Endothelial cell of hepatic sinusoid (primary cell): Measurements from ENCODE around the gene ADARB2.
"Not testable (repeated sequence)": the region's sequence is repeated elsewhere in the genome, so short reads cannot be mapped to it uniquely, and the experiment has no call there.

Experiments
- in situ Hi-C: cut with HindIII; loops from 2 replicates; pipeline ENCODE4 v1.10.0; 2017; ENCODE audit warnings: low sequenced_read_pairs

Gene ADARB2

DNA sequence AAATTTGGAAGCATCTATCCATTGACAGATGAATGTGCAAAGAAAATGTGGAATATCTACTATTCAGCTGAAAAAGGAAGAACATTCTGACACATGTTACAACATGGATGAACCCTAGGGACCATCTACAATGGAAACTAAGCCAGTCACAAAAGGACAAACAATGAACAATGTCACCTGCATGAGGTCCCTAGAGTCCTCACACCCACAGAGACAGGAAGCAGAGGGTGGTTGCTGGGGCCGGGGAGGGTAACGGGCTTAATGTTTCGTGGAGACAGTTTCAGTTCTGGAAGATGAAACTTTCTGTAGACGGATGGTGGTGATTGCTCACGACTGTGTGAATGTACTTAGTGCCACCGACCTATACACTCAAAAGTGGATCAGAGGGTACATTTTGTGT lies 282.9 kb downstream of the ADARB2 start:
- in situ Hi-C loops: no loop called here

DNA sequence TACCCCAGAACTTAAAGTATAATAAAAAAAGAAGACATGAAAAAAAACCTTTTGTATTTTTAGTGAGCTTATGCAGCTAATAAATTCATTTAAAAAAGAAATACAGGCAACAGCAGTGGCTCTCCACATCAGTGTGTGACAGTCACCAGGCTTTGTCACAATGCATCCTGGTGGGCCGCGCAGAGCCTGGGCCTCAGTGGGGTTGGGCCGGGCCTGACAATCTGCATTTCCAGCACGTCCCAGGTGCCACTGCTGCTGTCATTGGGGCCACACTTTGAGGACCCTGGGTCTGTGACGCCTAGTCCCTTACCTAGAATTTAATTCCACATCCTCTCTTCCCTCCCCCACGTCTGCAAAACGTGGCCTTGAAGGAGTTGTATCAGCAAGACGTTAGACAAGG lies 284.5 kb downstream of the ADARB2 start:
- in situ Hi-C loops: no loop called here

DNA sequence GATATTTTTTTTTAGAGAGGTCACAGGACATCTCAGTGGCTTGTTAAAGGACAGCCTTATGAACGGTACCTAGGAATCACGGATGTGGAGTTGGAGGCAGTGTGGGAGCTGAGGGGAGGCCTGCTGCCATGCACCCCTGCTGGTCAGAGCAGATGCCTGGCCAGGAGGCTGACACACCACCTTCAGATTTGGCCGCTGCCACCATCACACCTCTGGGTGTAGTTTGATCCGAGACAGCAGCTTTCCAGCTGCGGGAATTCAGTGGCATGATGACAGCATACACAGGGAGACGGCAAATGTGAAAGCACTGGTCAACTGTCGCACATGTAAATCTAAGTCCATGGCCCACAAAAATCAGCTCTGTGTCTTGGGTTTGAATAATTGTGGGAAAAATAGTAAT lies 285.4 kb downstream of the ADARB2 start:
- in situ Hi-C loops: no loop called here

DNA sequence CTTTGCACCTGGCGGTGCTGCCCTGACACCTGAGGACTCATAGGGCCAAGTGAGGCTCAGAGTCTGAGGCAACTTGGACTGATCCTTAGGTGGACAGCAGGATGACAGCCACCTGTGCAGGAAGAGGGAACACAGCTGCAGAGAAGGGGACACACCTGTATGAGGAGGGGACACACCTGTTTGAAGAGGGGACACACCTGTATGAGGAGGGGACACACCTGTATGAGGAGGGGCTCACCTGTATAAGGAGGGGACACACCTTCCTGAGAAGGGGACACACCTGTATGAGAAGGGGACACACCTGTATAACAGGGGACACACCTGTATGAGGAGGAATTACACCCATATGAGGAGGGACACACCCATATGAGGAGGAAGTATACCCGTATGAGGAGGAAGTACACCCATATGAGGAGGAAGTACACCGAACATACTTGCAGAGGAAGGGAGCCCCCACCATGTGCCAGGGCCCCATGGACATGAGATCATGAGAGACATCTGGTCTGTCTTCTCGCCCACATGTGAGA lies 285.9 kb downstream of the ADARB2 start:
- in situ Hi-C loops: no loop called here

DNA sequence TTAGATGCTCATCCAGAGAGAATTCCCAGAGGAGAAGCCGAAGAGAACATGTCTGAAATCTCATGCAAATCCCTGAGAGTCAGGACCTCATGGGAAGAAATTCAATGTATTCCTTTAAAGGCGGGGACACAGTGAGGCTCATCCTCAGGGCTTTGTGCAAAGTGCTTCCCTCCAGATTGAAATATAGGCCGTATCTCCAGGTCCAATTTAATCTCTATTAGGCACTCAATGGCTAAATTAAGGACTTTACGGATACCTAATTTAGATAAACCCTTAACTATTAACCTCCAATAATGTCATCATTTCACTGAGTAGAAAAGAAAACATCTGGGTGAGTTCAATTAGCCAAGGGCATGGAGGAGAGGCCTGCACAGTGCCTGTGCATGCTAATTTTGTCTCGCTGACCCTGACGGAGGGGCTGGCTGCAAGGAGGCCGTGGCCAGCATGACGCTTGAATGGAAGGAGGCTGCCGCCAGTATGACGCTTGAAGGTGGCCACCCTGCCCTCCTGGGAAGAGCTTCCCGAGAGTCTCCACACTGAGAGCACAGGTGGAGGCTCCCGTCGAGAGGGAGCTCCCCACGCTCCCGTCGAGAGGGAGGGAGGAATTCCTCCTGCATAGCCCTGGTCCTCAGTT lies 287.6 kb downstream of the ADARB2 start:
- in situ Hi-C loops: no loop called here

DNA sequence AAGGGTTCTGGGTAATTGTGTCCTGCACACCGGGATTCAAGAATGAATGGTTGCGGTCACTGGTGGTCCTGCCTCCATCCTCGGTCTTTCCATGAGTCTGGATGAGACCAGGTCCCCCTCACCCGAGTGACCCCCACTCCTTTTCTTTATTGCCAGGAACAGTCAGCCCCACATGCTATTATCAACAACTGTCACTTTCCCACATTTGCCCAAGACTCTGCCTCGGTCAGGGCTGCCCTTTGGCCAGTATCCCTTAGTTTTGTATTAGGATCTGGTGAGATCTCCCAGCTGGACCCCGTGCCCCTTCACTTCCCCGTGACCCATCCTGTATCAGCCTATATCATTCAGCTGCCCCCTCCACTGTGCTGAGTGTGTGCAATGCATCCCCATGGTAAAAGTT lies 288.3 kb downstream of the ADARB2 start:
- in situ Hi-C loops: no loop called here

DNA sequence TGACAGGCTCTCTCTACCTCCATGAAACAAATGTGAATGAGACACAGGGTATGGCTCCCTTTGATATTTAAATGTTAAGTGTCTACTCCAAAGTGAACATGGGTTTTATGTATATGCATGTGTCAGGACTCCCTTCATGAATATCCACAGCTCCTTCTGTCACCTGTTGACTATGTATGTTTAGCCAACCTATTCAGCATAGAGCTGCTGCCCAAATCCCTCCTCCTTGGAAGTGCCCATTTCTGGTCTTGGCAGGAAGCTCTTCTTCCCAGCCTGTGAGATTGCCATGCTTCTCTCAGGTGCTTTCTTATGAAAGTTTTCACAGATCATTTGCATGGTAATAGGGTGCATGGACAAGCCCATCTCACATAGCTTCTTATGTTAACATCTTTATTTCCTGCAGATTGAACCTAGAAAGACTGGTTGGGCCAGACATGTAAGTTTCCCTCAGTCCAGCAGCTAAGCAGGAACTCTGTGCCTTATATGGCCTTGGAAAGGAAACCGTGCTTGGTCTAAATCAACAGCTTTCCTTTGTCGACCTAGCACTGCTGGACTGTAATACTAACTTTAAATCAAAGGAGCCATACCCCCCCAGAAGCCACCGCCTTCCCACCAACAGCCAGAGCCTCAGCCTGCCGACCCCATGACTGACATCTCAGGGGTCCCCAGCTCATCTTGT lies 288.9 kb downstream of the ADARB2 start:
- in situ Hi-C loops: no loop called here

DNA sequence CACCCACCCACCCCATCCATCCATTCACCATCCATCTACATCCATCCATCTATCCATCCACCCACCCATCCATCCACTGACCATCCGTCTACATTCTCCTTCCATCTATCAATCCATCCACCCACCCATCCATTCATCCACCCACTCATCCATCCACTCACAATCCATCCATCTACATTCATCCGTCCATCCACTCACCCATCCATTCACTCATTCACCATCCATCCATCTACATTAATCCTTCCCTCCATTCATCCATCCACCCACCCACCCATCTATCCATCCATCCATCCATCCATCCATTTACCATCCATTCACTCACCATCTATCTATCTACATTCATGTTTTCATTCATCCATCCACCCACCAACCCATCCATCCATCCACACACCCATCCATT lies 292.5 kb downstream of the ADARB2 start:
- in situ Hi-C loops: loop anchor here (5.0 kb wide), 1 partner anchor 62 kb away; no protein-coding TSS in a partner anchor

DNA sequence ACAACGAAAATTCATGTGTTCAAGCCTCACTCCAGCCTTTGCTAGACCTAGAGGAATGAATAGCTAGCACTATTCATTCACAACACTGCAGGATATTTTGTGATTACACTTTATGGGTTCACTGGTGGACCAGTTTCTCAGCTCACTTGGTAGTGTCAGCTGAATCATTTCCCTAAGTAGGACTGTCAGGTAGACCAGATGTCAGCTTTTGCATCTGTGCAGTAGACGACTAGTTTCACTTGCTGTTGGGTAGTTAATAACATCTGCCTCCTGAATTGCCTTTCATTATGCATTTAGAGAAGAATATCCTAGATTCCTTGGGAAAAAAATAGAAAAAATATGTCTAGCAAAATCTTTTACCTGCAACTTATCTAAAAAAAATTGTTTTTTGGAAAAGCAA lies 296.4 kb downstream of the ADARB2 start:
- in situ Hi-C loops: loop anchor here (5.0 kb wide), 1 partner anchor 66 kb away; no protein-coding TSS in a partner anchor

DNA sequence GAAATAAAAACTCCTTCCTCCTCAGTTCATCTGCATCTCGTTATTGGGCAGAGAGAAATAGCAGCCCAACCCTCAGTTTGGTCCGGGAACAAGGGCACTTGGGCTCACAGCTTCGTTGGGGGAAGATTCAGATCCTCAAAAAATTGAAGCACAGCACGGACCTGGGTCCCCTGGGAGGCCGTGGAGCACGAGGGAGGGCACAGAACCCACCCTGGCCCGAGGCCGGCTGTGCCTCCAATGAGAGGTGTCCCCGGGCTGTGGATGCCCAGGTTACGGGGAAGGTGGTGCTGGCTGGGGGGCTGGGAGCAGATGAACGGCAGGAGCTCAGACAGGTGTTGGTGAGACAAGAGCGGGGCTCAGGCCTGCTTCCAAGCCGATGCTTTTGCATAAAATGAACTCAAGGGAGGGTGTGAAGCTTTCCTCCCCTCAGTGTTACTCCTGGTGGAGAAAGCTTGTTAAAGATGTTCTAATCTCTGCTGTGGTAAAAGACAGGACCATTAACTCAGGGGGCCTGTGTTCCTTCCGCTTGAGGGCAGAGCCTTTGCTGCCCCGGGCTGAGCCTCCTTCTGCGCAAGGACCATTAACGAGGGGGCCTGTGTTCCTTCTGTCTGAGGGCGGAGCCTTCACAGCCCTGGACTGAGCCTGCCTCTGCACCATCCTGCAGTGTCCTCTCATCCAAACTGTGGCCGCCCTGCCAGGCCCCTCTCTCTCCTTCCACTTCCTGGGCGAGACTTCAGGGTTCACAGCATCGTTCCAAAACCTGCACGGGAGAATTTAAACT lies 302.2 kb downstream of the ADARB2 start:
- in situ Hi-C loops: no loop called here

DNA sequence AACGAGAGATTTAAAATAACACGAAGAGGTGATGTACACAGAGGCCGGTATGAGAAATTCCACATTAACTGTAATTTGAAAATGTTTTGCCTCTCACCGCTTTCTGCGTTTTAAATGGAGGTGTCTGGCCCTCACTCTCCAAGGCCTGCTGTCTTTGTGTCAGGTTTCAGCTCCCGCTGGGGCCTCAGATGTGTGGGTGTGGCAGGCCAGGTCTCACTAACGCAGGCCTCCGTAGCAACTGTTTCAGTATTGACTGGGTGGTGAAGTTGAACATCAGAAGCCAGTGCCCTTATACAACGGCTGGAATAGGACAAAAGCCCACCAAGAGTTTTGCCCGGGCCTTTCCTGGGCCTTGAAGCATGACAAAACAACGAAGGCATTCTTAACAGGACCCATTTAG lies 303.1 kb downstream of the ADARB2 start:
- in situ Hi-C loops: no loop called here

DNA sequence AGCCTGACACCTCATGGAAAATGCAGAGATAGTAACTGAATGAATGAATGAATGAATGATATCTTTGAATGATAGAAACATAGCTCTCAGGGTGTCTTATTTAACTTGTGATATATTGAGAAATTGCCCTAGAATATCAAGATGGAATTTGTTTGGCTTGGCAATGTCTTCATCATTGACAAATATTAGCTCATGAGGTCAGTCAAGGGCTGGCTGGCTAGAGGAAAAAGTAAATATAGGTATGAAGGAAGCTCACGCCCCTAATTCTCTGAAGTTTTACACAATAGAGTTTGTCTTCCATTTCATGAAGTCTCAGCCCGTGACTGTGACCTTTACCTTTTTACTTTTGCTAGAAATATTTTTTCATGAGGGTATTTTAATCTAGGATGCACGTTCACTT lies 305.2 kb downstream of the ADARB2 start:
- in situ Hi-C loops: no loop called here

DNA sequence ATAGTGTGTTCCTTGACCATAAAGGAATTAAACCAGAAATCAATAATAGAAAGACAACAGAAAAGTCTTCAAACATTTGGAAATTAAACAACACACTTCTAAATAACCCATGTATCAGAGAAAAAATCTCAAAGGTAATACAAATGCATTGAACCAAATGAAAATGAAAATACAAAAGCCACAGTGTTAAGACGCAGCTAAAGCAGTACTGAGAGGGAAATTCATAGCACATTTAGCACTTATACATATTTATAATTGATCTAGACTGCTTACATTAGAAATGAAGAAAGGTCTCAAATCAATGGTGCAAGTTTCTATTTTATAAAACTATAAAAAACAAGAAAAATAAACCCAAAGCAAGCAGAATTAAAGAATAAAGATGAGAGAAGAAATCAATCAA lies 306.1 kb downstream of the ADARB2 start:
- in situ Hi-C loops: no loop called here

DNA sequence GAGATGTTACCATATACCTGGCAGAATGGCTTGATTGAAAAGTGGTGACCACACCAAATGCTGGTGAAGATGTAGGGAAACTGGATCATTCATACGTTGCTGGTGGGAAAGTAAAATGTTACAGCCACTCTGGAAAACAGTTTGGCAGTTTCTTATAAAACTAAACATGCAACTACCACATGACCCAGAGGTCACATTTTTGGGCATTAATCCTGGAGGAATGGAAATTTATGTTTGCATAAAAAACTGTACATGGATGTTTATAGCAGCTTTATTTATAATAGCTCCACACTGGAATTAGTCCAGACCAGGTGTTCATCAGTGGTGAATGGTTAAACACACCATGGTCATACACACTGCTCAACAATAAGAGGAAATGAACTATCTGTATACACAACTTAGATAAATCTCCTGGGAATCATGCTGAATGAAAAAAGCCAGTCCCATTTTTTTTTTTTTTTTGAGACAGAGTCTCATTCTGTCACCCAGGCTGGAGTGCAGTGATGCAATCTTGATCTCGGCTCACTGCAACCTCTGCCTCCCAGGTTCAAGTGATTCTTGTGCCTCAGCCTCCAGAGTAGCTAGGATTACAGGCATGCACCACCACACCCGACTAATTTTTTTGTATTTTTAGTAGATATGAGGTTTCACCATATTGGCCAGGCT lies 309.7 kb downstream of the ADARB2 start:
- in situ Hi-C loops: not testable (repeated sequence)

DNA sequence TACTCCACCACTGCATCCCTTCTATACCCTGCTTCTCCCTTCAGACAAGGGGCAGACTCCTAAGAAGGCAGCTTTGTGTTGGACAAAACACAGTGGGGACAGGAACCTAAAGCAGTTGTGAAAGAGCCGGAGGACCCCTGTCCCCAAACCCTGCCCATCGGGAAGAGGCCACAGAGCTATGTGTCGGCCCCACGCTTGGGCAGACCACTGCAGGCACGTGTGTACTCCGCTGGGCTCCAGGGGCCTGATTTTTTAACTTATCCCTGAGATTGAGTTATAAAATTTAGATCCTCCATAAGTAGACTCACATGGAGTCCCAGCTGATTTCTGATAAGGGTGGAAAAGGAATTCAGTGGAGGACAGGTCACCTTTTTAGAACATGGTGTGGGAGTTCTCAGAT lies 310.5 kb downstream of the ADARB2 start:
- in situ Hi-C loops: no loop called here

DNA sequence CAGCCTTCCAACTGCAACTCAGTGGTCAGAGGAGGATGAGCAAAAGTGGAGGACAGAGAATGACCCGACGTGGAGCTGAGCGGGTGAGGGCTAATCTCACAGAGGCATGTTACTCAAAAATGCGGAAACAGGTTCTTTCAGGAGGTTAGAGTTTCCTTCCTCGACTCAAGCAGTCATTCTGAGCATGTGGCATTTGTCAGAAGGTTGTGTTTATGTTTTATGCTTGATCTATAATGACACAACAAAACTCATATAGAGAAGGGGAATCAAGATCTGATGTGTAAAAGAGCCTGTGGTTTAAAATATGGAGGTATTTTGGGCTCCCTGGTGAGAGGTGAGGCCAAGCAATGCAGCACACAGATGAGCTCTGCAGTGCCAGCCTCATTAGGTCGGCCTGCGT lies 311.4 kb downstream of the ADARB2 start:
- in situ Hi-C loops: no loop called here

DNA sequence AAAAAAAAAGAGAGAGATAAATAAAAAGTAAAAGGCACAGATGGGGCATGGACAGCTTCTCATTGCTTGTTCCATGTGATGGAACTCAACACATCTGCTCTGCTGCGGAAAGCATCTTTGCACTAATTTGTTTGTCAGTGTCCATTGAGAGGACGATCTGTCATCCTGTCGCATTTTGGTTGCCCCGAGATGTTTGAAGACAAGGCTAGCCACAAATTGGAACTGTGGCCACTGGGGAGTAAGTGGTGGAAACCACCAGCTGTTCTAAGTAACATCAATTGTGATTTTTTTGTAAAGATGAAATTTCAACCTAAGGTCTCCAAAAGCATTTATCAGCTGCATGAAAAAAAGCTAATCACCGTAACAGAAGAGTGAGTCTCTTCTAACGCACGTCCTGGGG lies 312.7 kb downstream of the ADARB2 start:
- in situ Hi-C loops: no loop called here

DNA sequence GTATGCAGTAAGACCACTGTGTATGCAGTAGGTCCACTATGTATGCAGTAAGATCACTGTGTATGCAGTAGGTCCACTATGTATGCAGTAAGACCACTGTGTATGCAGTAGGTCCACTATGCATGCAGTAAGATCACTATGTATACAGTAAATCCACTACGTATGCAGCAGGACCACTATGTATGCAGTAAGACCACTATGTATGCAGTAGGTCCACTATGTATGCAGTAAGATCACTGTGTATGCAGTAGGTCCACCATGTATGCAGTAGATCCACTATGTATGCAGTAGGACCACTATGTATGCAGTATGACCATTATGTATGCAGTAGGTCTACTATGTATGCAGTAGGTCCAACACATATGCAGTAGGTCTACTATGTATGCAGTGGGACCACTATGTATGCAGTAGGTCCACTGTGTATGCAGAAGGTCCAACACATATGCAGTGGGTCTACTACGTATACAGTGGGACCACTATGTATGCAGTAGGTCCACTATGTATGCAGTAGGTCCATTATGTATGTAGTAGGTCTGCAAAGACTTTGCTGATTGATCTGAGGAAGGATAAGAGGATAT lies 313.6 kb downstream of the ADARB2 start:
- in situ Hi-C loops: no loop called here

DNA sequence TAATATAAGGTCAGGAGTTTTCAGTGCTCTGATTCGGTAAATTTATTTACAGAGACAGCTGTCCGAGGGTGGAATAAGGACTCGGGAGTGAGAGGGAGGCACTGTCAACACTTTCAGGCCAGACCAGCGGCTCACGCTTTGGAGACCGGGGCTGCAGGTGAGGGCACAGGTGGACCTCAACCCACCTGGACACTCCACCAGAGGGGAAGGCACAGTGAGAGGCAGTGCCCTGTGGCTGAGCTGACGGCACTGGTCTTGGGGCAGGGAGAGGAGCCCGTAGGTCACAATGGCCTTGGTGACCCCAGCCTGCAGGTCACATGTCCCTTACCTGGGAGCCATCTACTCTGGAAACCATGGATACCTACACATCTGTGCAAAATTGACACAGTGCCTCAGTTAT lies 315.1 kb downstream of the ADARB2 start:
- in situ Hi-C loops: no loop called here

DNA sequence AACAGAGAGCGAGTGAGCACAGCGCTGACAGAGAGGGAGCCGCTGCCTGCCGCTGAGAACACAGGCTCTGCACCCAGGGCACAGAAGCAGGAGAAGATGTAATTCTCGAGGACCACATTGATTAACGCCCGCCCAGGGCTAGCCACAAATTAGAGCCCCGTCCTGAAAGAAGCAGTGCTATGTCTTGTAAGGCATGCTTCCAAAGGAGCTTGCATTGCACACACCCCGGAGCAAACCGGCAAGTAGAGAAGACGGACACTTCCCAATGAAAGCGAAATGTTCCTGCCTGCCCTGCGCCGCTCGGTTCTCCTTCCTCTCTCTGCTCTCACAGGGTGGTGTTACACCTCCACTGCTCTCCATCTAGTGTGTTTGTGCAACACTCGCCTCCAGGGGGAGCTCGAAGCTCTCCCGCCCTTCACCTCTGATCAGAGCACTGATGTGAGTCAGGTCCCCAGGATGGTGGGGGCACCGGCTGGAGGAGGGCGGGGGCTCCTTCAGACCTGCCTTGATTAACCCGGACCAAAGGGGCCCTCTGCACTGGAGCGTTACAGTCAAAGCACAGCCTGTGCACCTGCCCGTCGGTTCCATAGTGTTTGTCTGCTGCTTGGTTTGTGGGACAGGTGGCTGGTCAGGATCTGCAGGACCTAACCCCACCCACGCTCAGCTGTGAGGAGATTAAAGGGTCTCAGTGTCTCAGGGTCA lies 316.5 kb downstream of the ADARB2 start:
- in situ Hi-C loops: no loop called here
